IMR-90 (cell line): ENCODE results near the gene RPTOR. TPM values are rescaled to one million over a fixed set of nuclear protein-coding genes. Genes with fewer than 3 reads are reported as not detected.

ENCODE experiments used
- ATAC-seq: fragments of 200-7000 bp; cut with Tn5 transposase; 2 replicates; pipeline ENCODE4 v1.9.1; 2020; ENCODE audit warnings: low read depth, mild to moderate bottlenecking, moderate library complexity
- BruUV-seq: library from RNA; stranded (reverse); fragments of 400-500 nt; replicated peaks from 2 replicates; lab custom pipeline; 2021; lab: Mats Ljungman, UMichigan
- CTCF ChIA-PET: fragments of 300-600 bp; formaldehyde crosslinking; extraction: SDS; loops from one replicate; lab custom pipeline; 2021; ENCODE audit warnings: antibody characterized with exemption; lab: Yijun Ruan, JAX
- POLR2A ChIA-PET: fragments of 300-600 bp; sonication (Branson Sonifier 250); formaldehyde crosslinking; loops from one replicate; lab custom pipeline; 2022; ENCODE audit warnings: antibody characterized with exemption; ENCODE audit not compliant: unreplicated experiment; lab: Charles Lee
- DNase-seq: peaks from one replicate; pipeline ENCODE4 v3.0.0; 2013
- H2AFZ ChIP-seq: replicated peaks from 2 replicates; pipeline ENCODE3; 2013; ENCODE audit warnings: low read length, mild to moderate bottlenecking; ENCODE audit not compliant: poor library complexity
- H2AK5ac ChIP-seq: 2 replicates; pipeline ENCODE4 v1.6.1; 2013; ENCODE audit warnings: low read depth, low read length, inconsistent platforms
- H2AK9ac ChIP-seq: replicated peaks from 2 replicates; pipeline ENCODE3; 2013; ENCODE audit warnings: mild to moderate bottlenecking, low read depth, low read length, moderate library complexity; ENCODE audit not compliant: poor library complexity
- H2BK120ac ChIP-seq: 2 replicates; pipeline ENCODE4 v1.6.1; 2013; ENCODE audit warnings: low read depth, low read length, inconsistent platforms
- H2BK15ac ChIP-seq: 3 replicates; pipeline ENCODE4 v1.6.1; 2013; ENCODE audit warnings: low read depth, low read length, inconsistent platforms
- H2BK20ac ChIP-seq: 2 replicates; pipeline ENCODE4 v1.6.1; 2013; ENCODE audit warnings: low read depth, mild to moderate bottlenecking, inconsistent platforms, low read length, moderate library complexity
- H2BK5ac ChIP-seq: 2 replicates; pipeline ENCODE4 v1.6.1; 2013; ENCODE audit warnings: mild to moderate bottlenecking, low read depth, low read length, inconsistent platforms; ENCODE audit not compliant: poor library complexity, severe bottlenecking
- H3K14ac ChIP-seq: replicated peaks from 2 replicates; pipeline ENCODE4 v1.6.1; 2013; ENCODE audit warnings: low read depth, low read length, inconsistent platforms
- H3K18ac ChIP-seq: 2 replicates; pipeline ENCODE4 v1.6.1; 2013; ENCODE audit warnings: low read depth, low read length, control low read depth
- H3K23ac ChIP-seq: 2 replicates; pipeline ENCODE4 v1.6.1; 2013; ENCODE audit warnings: low read depth, low read length, inconsistent platforms
- H3K27ac ChIP-seq: 2 replicates; pipeline ENCODE4 v1.5.1; 2013; ENCODE audit warnings: mild to moderate bottlenecking, control low read depth, low read length; ENCODE audit not compliant: insufficient read depth
- H3K27me3 ChIP-seq: 2 replicates; pipeline ENCODE4 v1.6.1; 2013; ENCODE audit warnings: low read length; ENCODE audit not compliant: control insufficient read depth, insufficient read depth
- H3K36me3 ChIP-seq: 2 replicates; pipeline ENCODE4 v1.6.1; 2013; ENCODE audit warnings: low read length, mixed read lengths; ENCODE audit not compliant: control insufficient read depth, insufficient read depth
- H3K4ac ChIP-seq: 2 replicates; pipeline ENCODE4 v1.6.1; 2013; ENCODE audit warnings: low read depth, low read length, inconsistent platforms
- H3K4me1 ChIP-seq: 2 replicates; pipeline ENCODE4 v1.6.1; 2013; ENCODE audit warnings: low read length, mixed read lengths; ENCODE audit not compliant: control insufficient read depth, insufficient read depth
- H3K4me2 ChIP-seq: 2 replicates; pipeline ENCODE4 v1.6.1; 2013; ENCODE audit warnings: low read depth, mild to moderate bottlenecking, control low read depth, low read length, moderate library complexity
- H3K4me3 ChIP-seq: 2 replicates; pipeline ENCODE4 v1.5.1; 2013; ENCODE audit warnings: low read depth, mild to moderate bottlenecking, control low read depth, low read length, moderate library complexity; ENCODE audit not compliant: insufficient read depth
- H3K56ac ChIP-seq: 2 replicates; pipeline ENCODE4 v1.6.1; 2013; ENCODE audit warnings: low read length, inconsistent platforms; ENCODE audit not compliant: insufficient read depth; ENCODE audit errors: extremely low read depth
- H3K79me1 ChIP-seq, 2 experiments: 2 replicates each; pipeline ENCODE4 v1.6.1; 2013; ENCODE audit warnings: low read length in 2 of 2, inconsistent platforms in 1 of 2, low read depth in 1 of 2
- H3K9ac ChIP-seq: 2 replicates; pipeline ENCODE4 v1.6.1; 2013; ENCODE audit warnings: low read depth, low read length, control low read depth
- H3K9me1 ChIP-seq: 2 replicates; pipeline ENCODE4 v1.6.1; 2013; ENCODE audit warnings: low read length, inconsistent platforms; ENCODE audit not compliant: insufficient read depth
- H3K9me3 ChIP-seq: 2 replicates; pipeline ENCODE4 v1.6.1; 2013; ENCODE audit warnings: low read length; ENCODE audit not compliant: control insufficient read depth, insufficient read depth
- H4K20me1 ChIP-seq: 2 replicates; pipeline ENCODE4 v1.6.1; 2013; ENCODE audit warnings: low read length, inconsistent platforms; ENCODE audit not compliant: insufficient read depth
- H4K5ac ChIP-seq: 2 replicates; pipeline ENCODE4 v1.6.1; 2013; ENCODE audit warnings: mild to moderate bottlenecking, low read depth, low read length, control low read depth
- H4K8ac ChIP-seq, 2 experiments: 2 replicates each; pipeline ENCODE4 v1.6.1; 2013; ENCODE audit warnings: low read depth in 2 of 2, low read length in 2 of 2, control low read depth in 1 of 2, inconsistent platforms in 1 of 2
- H4K91ac ChIP-seq: 2 replicates; pipeline ENCODE4 v1.6.1; 2013; ENCODE audit warnings: low read depth, low read length, inconsistent platforms; ENCODE audit not compliant: insufficient read depth
- MAZ ChIP-seq: IDR thresholded peaks from 2 replicates; pipeline ENCODE4 v1.6.1; 2012; ENCODE audit warnings: low read depth, mild to moderate bottlenecking, low read length, improper control_type of control experiment, moderate library complexity, borderline replicate concordance
- SMC3 ChIP-seq: fragments of 150-350 bp; IDR thresholded peaks from 2 replicates; pipeline ENCODE4 v1.6.1; 2016; ENCODE audit warnings: low read depth, mild to moderate bottlenecking, antibody characterized with exemption, low read length, moderate library complexity
- WGBS, 2 experiments: methylation state at CpG; one replicate each; pipeline versions ENCODE4 v1.1.5 to v1.1.7; 2013; ENCODE audit warnings: missing lambda C conversion rate in 2 of 2; ENCODE audit not compliant: insufficient read length in 1 of 2; ENCODE audit errors: extremely low coverage in 2 of 2; 5-methylcytosine and 5-hydroxymethylcytosine counted together
- dilution Hi-C: fragments of 300-500 bp; cut with HindIII; formaldehyde crosslinking; loops from one replicate; pipeline ENCODE4 v1.14.3; 2018; ENCODE audit warnings: low sequenced_read_pairs; ENCODE audit not compliant: unreplicated experiment
- in situ Hi-C: fragments of 300-500 bp; cut with MboI; formaldehyde crosslinking; loops from 3 replicates; pipeline ENCODE4 v1.14.3; 2019; ENCODE audit warnings: low sequenced_read_pairs, inconsistent platforms, mixed read lengths
- intact Hi-C: fragments of 100-400 bp; cut with micrococcal nuclease; formaldehyde crosslinking; loops from 2 replicates; pipeline ENCODE4 v1.10.0; 2022
- polyA plus RNA-seq, 3 experiments: library from polyadenylated mRNA; depleted of rRNA; stranded (reverse); fragments of >200 nt; gene quantifications; 2 replicates each; pipeline ENCODE4 v1.2.3, GENCODE V29; 2012; ENCODE audit warnings: low replicate concordance in 1 of 3
- total RNA-seq: library from RNA; depleted of rRNA; stranded (reverse); fragments of >200 nt; gene quantifications from 2 replicates; pipeline ENCODE4 v1.2.3, GENCODE V29; 2012
- TF ChIP-seq, protein P1 (sequence below): conservative IDR thresholded peaks from 2 replicates; pipeline ENCODE4 v1.5.1; 2012; ENCODE audit warnings: mild to moderate bottlenecking, low read depth, low read length, improper control_type of control experiment

The RPTOR gene
- total and polyA plus RNA-seq, 2 of the 4 experiments (the other 2 are of a cell fraction): 10.8 to 14.7 TPM

DNA sequence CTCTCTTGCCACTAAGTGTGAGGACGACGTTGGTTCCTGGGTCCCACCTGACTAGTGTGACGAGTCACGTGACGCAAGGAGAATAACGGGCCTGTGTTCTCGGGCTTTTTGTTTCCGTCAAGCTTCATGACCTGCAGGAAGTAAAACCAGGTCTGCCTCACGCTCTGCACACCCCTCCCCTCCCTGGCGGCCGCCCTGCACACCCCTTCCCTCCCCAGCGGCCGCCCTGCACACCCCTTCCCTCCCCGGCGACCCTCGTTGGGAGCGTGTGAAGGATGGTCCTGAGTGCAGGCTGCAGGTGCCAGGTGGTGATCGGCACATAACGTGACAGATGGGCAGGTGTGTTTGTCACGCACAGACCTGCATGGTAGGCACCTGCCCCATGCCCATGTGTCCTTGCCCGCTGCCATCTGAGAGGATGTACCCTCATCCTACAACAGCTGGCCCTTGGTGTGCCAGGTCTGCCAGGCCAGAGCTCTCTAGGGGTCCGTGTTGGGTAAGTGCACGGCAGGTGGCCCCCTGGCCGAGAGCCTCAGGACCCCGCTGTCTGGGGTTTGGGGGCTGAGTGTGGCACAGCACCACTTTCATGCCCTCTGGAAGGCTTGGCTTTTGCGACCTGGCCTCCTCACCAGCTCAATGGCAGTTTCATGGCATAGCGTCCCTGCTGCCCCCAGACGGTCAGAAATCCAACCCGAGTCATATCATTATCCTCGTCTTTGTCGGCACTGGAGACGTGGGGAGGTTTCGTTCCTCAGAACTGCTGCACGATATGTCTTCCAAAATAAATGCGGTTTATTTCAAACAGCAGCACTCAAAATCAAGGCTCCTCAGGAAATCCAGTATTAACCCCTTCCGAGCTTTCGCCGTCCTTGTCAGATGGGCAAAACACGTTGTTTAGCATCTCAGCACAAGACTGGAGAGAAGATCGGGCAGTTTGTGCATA lies 255.2 kb downstream of the RPTOR start:
- CTCF ChIA-PET: interaction anchor here (0.6 kb wide), 1 partner anchor 19 kb away, joined by 3 read pairs; no protein-coding TSS in a partner anchor
- in situ Hi-C loops: no loop called here

More for the DNA sequence above, 255.2 kb downstream of the RPTOR start:
- H3K14ac ChIP-seq: no peak overlapping the region; the same call in 1 of the 2 replicates
- peaks cover 24 to 60% of the 10 kb centered on the region in 2 experiments for H3K79me1 ChIP-seq
- H3K9ac ChIP-seq: no peak overlapping the region
- DNase-seq (no peak), ATAC-seq (no peak)
- no peaks in the 10 kb centered on the region for H3K27me3 ChIP-seq
- 85% methylated on average over 20 of the region's 40 CpGs; no CpG with 5 or more reads in 1 of the 2 experiments for WGBS, 2 experiments
- H4K8ac ChIP-seq: no peak overlapping the region
- no peak overlapping the region for H2AK9ac ChIP-seq
- POLR2A ChIA-PET: no interaction called here
- no peak overlapping the region for H3K18ac ChIP-seq
- H3K56ac ChIP-seq: no peak overlapping the region
- H2AK5ac ChIP-seq: peak overlapping the region; percentile 87; the same call in 1 of the 2 replicates
- no peak overlapping the region for H2BK20ac ChIP-seq
- no peak overlapping the region for H2BK5ac ChIP-seq
- no peak overlapping the region for H3K23ac ChIP-seq
- H2BK120ac ChIP-seq: no peak overlapping the region
- intact Hi-C loops: no loop called here
- TF ChIP-seq, protein P1, sequence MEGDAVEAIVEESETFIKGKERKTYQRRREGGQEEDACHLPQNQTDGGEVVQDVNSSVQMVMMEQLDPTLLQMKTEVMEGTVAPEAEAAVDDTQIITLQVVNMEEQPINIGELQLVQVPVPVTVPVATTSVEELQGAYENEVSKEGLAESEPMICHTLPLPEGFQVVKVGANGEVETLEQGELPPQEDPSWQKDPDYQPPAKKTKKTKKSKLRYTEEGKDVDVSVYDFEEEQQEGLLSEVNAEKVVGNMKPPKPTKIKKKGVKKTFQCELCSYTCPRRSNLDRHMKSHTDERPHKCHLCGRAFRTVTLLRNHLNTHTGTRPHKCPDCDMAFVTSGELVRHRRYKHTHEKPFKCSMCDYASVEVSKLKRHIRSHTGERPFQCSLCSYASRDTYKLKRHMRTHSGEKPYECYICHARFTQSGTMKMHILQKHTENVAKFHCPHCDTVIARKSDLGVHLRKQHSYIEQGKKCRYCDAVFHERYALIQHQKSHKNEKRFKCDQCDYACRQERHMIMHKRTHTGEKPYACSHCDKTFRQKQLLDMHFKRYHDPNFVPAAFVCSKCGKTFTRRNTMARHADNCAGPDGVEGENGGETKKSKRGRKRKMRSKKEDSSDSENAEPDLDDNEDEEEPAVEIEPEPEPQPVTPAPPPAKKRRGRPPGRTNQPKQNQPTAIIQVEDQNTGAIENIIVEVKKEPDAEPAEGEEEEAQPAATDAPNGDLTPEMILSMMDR: no peak
- no peak for TF ChIP-seq SMC3
- TF ChIP-seq MAZ: no peak
- no peak overlapping the region for H3K27ac ChIP-seq
- no peak overlapping the region for H4K5ac ChIP-seq
- H3K4me2 ChIP-seq: no peak overlapping the region
- no TSS peak for BruUV-seq
- no peak overlapping the region for H2AFZ ChIP-seq
- H2BK15ac ChIP-seq: no peak overlapping the region
- peaks cover 33% of the 10 kb centered on the region for H3K9me1 ChIP-seq
- peaks cover 4% of the 10 kb centered on the region; the same call in 1 of the 2 replicates for H3K36me3 ChIP-seq
- H3K4me3 ChIP-seq: no peak overlapping the region
- no peaks in the 10 kb centered on the region for H3K9me3 ChIP-seq
- no peak overlapping the region; the same call in 1 of the 2 replicates for H4K91ac ChIP-seq
- dilution Hi-C loops: no loop called here
- H4K20me1 ChIP-seq: no peaks in the 10 kb centered on the region
- H3K4me1 ChIP-seq: peaks cover 18% of the 10 kb centered on the region
- H3K4ac ChIP-seq: peak overlapping the region; percentile 55
